Stimulated activated CD4-positive, alpha-beta T cell treated with anti-CD3 and anti-CD28 coated beads, Interleukin-12 subunit alpha, Interleukin-12 subunit beta, amount 100 ng/mL, for 4 hours (primary cell): ENCODE measurements around the gene SCN11A.
"Not testable (repeated sequence)": the region's sequence is repeated elsewhere in the genome, so short reads cannot be mapped to it uniquely, and the experiment has no call there.

ENCODE experiments used
- DNase-seq: peaks from one replicate; pipeline ENCODE4 v3.0.0-alpha.2; 2020

SCN11A gene

GRCh38 chr3:39064646-39065045 is 12.9 kb upstream of the SCN11A start:
- no peak for DNase-seq

GRCh38 chr3:39063143-39063542 is 11.4 kb upstream of the SCN11A start:
- DNase-seq = no peak

- DNase-seq = no peak
These were observed 10.4 kb upstream of the SCN11A start for GRCh38 chr3:39062180-39062579.

GRCh38 chr3:39061228-39061627 is 9.5 kb upstream of the SCN11A start:
- not testable (repeated sequence) for DNase-seq

GRCh38 chr3:39056151-39056550 is 4.4 kb upstream of the SCN11A start:
- DNase-seq = no peak

GRCh38 chr3:39053696-39054095 is 2.0 kb upstream of the SCN11A start:
- no peak for DNase-seq

DNA sequence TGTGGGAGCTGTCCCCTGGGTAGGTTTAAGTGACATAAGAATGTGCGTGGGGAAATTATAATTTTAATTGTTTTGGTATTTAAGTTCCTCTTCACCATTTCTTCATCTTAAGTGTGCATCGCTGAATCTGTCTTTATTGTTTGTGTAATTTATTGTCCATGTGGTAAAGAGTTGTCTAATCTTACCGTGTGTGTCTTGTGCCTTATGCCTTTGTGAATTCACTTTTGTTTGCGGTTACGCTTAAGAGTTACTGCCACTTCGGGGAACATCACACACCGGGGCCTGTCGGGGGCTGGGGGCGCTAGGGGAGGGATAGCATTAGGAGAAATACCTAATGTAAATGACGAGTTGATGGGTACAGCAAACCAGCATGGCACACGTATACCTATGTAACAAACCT is 839 bp upstream of the SCN11A start:
- DNase-seq = no peak

DNA sequence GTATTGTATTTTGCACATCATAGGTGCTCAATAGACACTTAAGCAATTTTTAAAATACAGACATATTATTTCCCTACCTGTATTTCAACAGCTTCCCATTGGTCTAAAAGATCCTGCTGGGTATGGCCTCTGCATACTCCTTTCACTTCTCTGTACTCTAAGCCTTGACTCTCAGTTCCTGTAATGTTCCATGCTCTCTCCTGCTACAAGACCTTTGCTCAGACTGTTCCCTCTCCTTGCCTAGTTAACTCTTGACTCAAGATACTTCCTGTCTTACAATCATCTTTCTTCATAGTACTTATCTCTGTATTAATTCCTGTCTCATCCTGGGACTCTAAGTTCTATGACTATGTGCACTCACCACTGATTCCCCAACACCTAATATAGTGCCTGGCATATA is 1.7 kb downstream of the SCN11A start:
- DNase-seq = no peak

DNA sequence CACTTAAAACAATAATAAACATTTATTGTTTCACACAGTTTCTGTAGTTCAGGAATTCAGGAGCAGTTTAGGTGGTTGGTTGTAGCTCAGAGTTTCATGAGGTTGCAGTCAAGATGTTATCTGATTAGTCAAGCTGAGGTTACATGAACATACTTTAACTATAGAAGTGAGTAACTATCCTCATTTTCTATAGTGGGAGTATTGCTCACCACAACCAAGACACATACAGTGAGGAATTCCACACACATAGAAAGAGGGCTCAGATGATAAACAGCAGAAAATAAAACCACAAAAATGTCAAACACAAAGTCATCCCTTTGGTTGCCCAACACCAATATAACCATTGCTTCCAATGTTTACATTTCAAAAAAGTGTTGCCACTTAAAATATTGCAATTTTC is 13.6 kb downstream of the SCN11A start:
- DNase-seq = no peak

DNA sequence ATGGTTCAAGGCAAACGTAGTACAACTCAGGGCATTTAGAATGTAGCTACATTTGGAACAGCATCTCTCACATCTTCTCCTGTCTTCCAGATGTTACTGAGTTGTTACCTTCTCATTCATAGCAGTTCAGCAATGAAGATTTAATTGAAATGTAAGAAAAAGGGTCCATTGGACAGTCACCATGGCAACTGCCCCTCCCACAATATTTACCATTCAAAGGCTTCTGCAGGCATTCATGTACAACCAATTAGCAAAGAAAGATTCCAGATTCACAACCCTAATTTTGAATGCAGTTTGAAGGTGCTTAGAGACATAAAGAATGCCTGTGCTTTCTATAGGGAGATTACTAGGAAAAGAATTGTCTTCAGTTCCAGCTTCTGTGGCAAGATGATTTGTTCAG is 22.2 kb downstream of the SCN11A start:
- no peak for DNase-seq

- DNase-seq = no peak
These were observed 23.2 kb downstream of the SCN11A start for GRCh38 chr3:39028546-39028945.

- DNase-seq = no peak
These were observed 26.3 kb downstream of the SCN11A start for GRCh38 chr3:39025222-39025970.

- no peak for DNase-seq
These were observed 27.2 kb downstream of the SCN11A start for GRCh38 chr3:39024497-39024896.

GRCh38 chr3:39022286-39022630 is 29.5 kb downstream of the SCN11A start:
- DNase-seq = no peak

DNA sequence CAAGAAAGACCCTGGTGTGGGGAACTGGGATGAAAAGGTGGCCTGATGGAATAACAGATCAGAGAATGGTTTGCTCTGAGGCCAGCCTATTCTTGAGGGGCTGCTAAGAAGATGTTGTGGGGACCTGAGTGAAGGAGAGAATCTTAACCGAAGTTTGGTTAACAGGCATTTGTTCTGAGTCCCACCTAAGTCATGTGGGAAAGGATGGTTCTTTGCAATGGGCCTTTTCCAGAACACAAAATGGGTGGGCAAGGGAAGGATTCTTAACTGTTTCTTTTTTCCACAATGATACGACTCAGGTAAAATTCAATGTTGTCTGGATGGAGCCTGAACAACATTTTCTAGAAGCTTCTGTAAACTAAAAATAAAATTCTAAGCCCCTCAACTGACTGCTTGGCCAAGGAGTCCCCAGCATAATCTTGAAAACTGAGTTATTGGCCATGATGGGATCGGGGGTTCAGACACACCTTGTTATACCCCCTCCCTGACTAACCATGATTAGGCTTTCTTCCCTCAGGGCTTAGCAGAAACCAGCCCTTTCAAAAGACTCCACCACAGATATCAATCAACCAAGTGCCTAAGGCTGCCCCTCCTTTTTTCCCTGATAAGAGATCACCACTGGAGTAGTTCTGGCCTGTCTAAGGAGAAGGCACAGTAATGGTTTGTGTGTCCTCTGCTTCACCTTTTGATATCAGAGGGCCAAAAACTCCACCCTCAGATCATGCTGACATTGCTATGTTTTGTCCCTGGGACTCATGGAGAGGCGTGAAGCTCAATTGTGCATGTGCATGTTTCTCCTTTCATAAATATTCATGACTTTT is 30.1 kb downstream of the SCN11A start:
- no peak for DNase-seq

- DNase-seq = no peak
These were observed 30.7 kb downstream of the SCN11A start for GRCh38 chr3:39021029-39021428.

DNA sequence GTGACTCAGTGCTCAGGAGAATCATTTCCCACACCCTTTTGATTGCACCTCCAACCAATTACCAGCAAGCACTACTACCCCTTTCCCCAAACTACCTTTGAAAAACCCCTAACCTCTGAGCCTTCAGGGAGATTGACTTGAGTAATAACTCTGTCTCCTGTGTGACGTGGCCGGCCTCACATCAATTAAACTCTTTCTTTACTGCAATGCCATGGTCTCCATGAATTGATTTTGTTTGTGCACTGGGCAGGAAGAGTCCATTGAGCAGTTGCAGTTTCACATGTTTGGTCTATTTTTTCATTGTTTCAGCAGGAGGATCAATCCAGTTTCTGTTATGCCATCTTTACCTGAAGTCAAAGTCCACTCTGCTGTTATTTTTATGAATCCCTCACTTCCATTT is 32.4 kb downstream of the SCN11A start:
- DNase-seq = no peak

DNA sequence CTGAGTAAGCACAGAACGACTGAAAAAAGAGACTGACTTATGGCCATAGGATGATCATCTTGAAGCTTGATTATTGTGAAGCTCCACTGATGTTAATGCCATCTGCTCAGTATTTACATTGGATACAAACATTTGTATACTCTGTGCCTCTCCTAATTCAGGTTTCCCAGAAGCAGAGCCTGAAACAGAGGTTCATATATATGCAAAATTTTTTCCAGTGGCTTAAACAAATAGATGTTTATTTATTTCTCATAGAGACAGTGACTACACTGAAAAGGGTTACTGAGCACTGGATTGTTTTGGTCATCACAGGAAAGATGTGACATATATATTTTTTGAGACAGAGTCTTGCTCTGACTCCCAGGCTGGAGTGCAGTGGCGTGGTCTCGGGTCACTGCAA is 36.3 kb downstream of the SCN11A start:
- no peak for DNase-seq

- no peak for DNase-seq
These were observed 37.7 kb downstream of the SCN11A start for GRCh38 chr3:39013921-39014509.

- no peak for DNase-seq
These were observed 38.5 kb downstream of the SCN11A start for GRCh38 chr3:39013289-39013688.

GRCh38 chr3:39011191-39011736 is 40.5 kb downstream of the SCN11A start:
- DNase-seq = no peak

- DNase-seq = no peak
These were observed 46.4 kb downstream of the SCN11A start for GRCh38 chr3:39005295-39005694.
